SK-N-SH (cell line): ENCODE data around the gene LPGAT1.

Experiments
- ELF1 ChIP-seq: IDR thresholded peaks from 2 replicates; pipeline ENCODE4 v1.4.0; 2012
- EP300 ChIP-seq, 2 experiments: IDR thresholded peaks; 2 replicates each; pipeline versions ENCODE4 v1.4.0 to v1.6.1; 2012; ENCODE audit warnings: borderline replicate concordance in 1 of 2, low read depth in 1 of 2, low read length in 1 of 2
- EZH2phosphoT487 ChIP-seq: fragments of 200-600 bp; sonication (generic); IDR thresholded peaks from 2 replicates; pipeline ENCODE4 v1.6.1; 2017; ENCODE audit warnings: low read depth, mixed run types, mild to moderate bottlenecking, antibody characterized with exemption, moderate library complexity, borderline replicate concordance
- FOSL2 ChIP-seq: IDR thresholded peaks from 2 replicates; pipeline ENCODE4 v1.4.0; 2012; ENCODE audit warnings: low read depth, mild to moderate bottlenecking, moderate library complexity, borderline replicate concordance
- GABPA ChIP-seq: IDR thresholded peaks from 2 replicates; pipeline ENCODE4 v1.4.0; 2012; ENCODE audit warnings: low read depth, mild to moderate bottlenecking
- JUND ChIP-seq: IDR thresholded peaks from 2 replicates; pipeline ENCODE4 v1.4.0; 2012
- RAD21 ChIP-seq: IDR thresholded peaks from 2 replicates; pipeline ENCODE4 v1.6.1; 2012; ENCODE audit warnings: mild to moderate bottlenecking, low read length
- TAF1 ChIP-seq: IDR thresholded peaks from 2 replicates; pipeline ENCODE4 v1.6.1; 2012; ENCODE audit warnings: low read depth, mild to moderate bottlenecking, low read length, moderate library complexity, borderline replicate concordance
- YY1 ChIP-seq: IDR thresholded peaks from 2 replicates; pipeline ENCODE4 v1.4.0; 2012; ENCODE audit warnings: low read depth, mild to moderate bottlenecking
- TF ChIP-seq, protein P1 (sequence below): fragments of 200-600 bp; sonication (generic); IDR thresholded peaks from 2 replicates; pipeline ENCODE4 v1.6.1; 2017; ENCODE audit warnings: antibody characterized with exemption, mild to moderate bottlenecking, moderate library complexity
- TF ChIP-seq, protein P2 (sequence below): IDR thresholded peaks from 2 replicates; pipeline ENCODE4 v1.4.0; 2012; ENCODE audit warnings: low read depth
- TF ChIP-seq, protein P3 (sequence below): IDR thresholded peaks from 2 replicates; pipeline ENCODE4 v1.6.1; 2012; ENCODE audit warnings: mild to moderate bottlenecking, low read depth, low read length, moderate library complexity

DNA sequence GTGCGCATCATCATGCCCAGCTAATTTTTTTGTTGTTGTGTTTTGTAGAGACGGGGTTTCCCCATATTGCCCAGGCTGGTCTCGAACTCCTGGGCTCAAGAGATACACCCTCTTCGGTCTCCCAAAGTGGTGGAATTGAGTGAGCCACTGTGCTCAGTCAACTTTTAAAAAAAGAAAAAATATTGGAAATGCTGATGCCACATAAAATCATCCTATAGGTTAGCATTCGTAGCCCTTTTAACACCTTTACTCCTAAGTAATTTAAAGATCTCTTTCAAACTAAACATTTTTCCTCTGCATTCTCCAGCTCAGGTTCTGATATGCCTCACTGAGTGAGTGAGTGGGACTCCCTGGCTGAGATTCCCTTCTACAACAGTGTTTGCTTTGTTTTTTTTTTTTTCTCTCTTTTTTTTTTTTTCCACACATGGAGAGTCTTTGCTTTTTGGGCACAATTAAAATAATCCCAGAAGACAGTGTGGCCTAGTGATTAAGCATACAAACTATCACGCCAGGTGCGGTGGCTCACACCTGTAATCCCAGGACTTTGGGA lies 74.0 kb downstream of the LPGAT1 start:
- TF ChIP-seq, protein P1, sequence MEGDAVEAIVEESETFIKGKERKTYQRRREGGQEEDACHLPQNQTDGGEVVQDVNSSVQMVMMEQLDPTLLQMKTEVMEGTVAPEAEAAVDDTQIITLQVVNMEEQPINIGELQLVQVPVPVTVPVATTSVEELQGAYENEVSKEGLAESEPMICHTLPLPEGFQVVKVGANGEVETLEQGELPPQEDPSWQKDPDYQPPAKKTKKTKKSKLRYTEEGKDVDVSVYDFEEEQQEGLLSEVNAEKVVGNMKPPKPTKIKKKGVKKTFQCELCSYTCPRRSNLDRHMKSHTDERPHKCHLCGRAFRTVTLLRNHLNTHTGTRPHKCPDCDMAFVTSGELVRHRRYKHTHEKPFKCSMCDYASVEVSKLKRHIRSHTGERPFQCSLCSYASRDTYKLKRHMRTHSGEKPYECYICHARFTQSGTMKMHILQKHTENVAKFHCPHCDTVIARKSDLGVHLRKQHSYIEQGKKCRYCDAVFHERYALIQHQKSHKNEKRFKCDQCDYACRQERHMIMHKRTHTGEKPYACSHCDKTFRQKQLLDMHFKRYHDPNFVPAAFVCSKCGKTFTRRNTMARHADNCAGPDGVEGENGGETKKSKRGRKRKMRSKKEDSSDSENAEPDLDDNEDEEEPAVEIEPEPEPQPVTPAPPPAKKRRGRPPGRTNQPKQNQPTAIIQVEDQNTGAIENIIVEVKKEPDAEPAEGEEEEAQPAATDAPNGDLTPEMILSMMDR, result no peak
- TF ChIP-seq RAD21, result no peak
- TF ChIP-seq, protein P2, sequence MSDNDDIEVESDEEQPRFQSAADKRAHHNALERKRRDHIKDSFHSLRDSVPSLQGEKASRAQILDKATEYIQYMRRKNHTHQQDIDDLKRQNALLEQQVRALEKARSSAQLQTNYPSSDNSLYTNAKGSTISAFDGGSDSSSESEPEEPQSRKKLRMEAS, result no peak
- no peak for TF ChIP-seq TAF1
- no peak for TF ChIP-seq JUND
- TF ChIP-seq, protein P3, sequence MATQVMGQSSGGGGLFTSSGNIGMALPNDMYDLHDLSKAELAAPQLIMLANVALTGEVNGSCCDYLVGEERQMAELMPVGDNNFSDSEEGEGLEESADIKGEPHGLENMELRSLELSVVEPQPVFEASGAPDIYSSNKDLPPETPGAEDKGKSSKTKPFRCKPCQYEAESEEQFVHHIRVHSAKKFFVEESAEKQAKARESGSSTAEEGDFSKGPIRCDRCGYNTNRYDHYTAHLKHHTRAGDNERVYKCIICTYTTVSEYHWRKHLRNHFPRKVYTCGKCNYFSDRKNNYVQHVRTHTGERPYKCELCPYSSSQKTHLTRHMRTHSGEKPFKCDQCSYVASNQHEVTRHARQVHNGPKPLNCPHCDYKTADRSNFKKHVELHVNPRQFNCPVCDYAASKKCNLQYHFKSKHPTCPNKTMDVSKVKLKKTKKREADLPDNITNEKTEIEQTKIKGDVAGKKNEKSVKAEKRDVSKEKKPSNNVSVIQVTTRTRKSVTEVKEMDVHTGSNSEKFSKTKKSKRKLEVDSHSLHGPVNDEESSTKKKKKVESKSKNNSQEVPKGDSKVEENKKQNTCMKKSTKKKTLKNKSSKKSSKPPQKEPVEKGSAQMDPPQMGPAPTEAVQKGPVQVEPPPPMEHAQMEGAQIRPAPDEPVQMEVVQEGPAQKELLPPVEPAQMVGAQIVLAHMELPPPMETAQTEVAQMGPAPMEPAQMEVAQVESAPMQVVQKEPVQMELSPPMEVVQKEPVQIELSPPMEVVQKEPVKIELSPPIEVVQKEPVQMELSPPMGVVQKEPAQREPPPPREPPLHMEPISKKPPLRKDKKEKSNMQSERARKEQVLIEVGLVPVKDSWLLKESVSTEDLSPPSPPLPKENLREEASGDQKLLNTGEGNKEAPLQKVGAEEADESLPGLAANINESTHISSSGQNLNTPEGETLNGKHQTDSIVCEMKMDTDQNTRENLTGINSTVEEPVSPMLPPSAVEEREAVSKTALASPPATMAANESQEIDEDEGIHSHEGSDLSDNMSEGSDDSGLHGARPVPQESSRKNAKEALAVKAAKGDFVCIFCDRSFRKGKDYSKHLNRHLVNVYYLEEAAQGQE, result no peak
- TF ChIP-seq YY1, result no peak
- no peak for TF ChIP-seq EP300 (IDR thresholded peaks at IDR 0.05; ENCODE audit: borderline replicate concordance in 1 of 2, low read depth in 1 of 2, low read length in 1 of 2)
- no peak for TF ChIP-seq EZH2phosphoT487
- TF ChIP-seq GABPA, result no peak
- TF ChIP-seq FOSL2, result no peak
- TF ChIP-seq ELF1, result no peak
